ENCODE data around the gene MPZL1. TPM values are rescaled to one million over a fixed set of nuclear protein-coding genes. Genes with fewer than 3 reads are reported as not detected.
A peak's percentile ranks its signal among the peaks of the same experiment; 100 is the strongest.

MPZL1 gene
- total RNA-seq, 1 experiment from 2014 or later: 52.9 TPM

DNA sequence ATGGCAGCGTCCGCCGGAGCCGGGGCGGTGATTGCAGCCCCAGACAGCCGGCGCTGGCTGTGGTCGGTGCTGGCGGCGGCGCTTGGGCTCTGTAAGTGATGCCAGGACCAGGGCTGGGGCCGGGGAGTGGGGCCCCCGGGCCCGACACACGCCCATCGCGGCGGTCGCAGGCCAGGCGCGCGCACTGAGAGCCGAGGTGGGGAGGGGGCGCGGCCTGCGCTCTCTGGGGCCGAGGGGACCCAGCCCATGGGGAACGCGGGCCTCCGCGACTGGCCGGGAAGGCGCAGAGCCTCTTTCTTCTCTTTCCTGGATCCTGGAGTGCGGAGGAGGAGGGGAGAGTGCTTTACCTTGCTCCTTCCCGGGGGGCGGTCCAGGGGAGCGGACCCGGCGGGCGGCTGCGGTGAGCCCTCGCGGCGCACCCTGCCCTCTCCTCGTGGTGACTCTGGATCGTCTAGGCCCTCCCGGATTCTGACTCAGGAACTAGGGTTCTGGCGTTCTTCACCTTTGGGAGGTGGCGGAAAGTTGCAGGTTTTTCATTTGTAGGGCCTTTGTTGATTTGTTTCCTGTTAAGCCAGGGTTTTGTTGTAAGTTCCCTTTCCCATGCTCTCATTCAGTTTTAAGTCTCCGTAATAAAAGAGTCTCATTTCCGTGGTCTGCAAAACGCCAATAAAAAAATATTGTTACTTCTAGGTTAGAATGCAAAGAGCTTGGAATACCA is 529 bp downstream of the MPZL1 start:
- Histone ChIP-seq H3K27ac (ENCODE audit: low read depth, low read length) (peak overlapping the region; percentile 71), H3K4me3 (replicated peaks in 1 of 2; ENCODE audit: low read depth in 1 of 2, low read length in 2 of 2) (peak overlapping the region; percentile 54 to 78), H3K9me3 (ENCODE audit: control insufficient read depth in 1 of 2, insufficient read depth in 1 of 2, low read depth in 1 of 2, low read length in 2 of 2) (no peaks in the 10 kb centered on the region), H3K4me2 (ENCODE audit: low read length) (peak overlapping the region; percentile 86), H3K79me2 (ENCODE audit: insufficient read depth, low read length) (peaks cover 49% of the 10 kb centered on the region), H2AFZ (ENCODE audit: low read depth, low read length, poor library complexity, severe bottlenecking) (no peak overlapping the region), H4K20me1 (ENCODE audit: insufficient read depth) (no peaks in the 10 kb centered on the region; the same call in 1 of the 2 replicates), H3K36me3 (ENCODE audit: control insufficient read depth in 1 of 2, insufficient read depth in 2 of 2, low read length in 2 of 2) (no peaks in the 10 kb centered on the region), H3K4me1 (ENCODE audit: control insufficient read depth in 1 of 2, insufficient read depth in 2 of 2, low read length in 2 of 2) (peaks cover 12 to 27% of the 10 kb centered on the region in 2 experiments; a peak in 3 of 4 replicates), H3K9me2 (ENCODE audit: insufficient read depth) (no peaks in the 10 kb centered on the region), H3K9ac (ENCODE audit: low read length) (peak overlapping the region; percentile 76), H3K27me3 (ENCODE audit: insufficient read depth, low read length) (no peaks in the 10 kb centered on the region)
- BruUV-seq (replicated peaks): no TSS peak
- intact Hi-C loops (cut with micrococcal nuclease): no loop called here
- CTCF ChIA-PET: interaction anchor here (1.0 kb wide), 1 partner anchor 360 kb away, joined by 3 read pairs; no protein-coding TSS in a partner anchor
- ATAC-seq: peak; percentile 58
- TF ChIP-seq YY1 (IDR thresholded peaks at IDR 0.05; ENCODE audit: extremely low read depth, insufficient replicate concordance, low read depth, low read length): no peak
- TF ChIP-seq ELF1 (IDR thresholded peaks at IDR 0.05; ENCODE audit: borderline replicate concordance, low read depth): no peak
- TF ChIP-seq, protein P1, sequence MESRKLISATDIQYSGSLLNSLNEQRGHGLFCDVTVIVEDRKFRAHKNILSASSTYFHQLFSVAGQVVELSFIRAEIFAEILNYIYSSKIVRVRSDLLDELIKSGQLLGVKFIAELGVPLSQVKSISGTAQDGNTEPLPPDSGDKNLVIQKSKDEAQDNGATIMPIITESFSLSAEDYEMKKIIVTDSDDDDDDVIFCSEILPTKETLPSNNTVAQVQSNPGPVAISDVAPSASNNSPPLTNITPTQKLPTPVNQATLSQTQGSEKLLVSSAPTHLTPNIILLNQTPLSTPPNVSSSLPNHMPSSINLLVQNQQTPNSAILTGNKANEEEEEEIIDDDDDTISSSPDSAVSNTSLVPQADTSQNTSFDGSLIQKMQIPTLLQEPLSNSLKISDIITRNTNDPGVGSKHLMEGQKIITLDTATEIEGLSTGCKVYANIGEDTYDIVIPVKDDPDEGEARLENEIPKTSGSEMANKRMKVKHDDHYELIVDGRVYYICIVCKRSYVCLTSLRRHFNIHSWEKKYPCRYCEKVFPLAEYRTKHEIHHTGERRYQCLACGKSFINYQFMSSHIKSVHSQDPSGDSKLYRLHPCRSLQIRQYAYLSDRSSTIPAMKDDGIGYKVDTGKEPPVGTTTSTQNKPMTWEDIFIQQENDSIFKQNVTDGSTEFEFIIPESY (IDR thresholded peaks at IDR 0.05; ENCODE audit: extremely low read depth, insufficient replicate concordance, low read length): no peak
- peak; percentile 75 for TF ChIP-seq ZFX (IDR thresholded peaks at IDR 0.05)
- no peak for TF ChIP-seq EZH2 (IDR thresholded peaks at IDR 0.05)
- POLR2A ChIA-PET: no interaction called here
- RAD21 ChIA-PET (ENCODE audit: low non-redundant PET in 1 of 2, low total read pairs in 2 of 2, uncharacterized antibody in 2 of 2, unreplicated experiment in 2 of 2): no interaction called here
- no peak for DNase-seq (ENCODE audit: low read depth, low spot score)

DNA sequence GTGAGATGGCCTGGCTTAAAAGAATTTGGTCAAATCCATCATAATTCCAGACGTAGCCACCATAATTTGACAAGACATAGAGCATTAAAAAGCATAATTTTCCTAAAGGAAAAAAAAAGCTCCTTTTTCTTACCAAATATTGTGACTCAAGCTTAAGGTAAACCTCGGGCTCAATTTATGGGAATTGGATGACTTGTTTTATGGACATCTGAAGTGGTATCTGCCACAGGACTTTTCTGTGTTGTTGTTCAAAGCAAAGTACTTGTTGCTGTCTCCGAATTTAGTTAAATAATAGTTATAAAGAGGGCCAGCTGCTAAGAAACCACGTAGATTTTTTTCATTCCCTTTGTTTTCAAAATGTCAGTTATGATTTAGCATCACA is 1.1 kb downstream of the MPZL1 start:
- Histone ChIP-seq H3K4me2 (ENCODE audit: low read length) (peak overlapping the region; percentile 86), H3K27ac (ENCODE audit: low read depth, low read length) (peak overlapping the region; percentile 71; the same call in 1 of the 2 replicates), H3K9me2 (ENCODE audit: insufficient read depth) (no peaks in the 10 kb centered on the region), H3K27me3 (ENCODE audit: insufficient read depth, low read length) (no peaks in the 10 kb centered on the region), H3K36me3 (ENCODE audit: control insufficient read depth in 1 of 2, insufficient read depth in 2 of 2, low read length in 2 of 2) (no peaks in the 10 kb centered on the region), H3K9ac (ENCODE audit: low read length) (peak overlapping the region; percentile 76), H2AFZ (ENCODE audit: low read depth, low read length, poor library complexity, severe bottlenecking) (no peak overlapping the region), H3K4me1 (ENCODE audit: control insufficient read depth in 1 of 2, insufficient read depth in 2 of 2, low read length in 2 of 2) (peaks cover 12 to 25% of the 10 kb centered on the region in 2 experiments; a peak in 3 of 4 replicates), H4K20me1 (ENCODE audit: insufficient read depth) (no peaks in the 10 kb centered on the region; the same call in 1 of the 2 replicates), H3K4me3 (replicated peaks in 1 of 2; ENCODE audit: low read depth in 1 of 2, low read length in 2 of 2) (peak overlapping the region; percentile 54 to 78), H3K79me2 (ENCODE audit: insufficient read depth, low read length) (peaks cover 53% of the 10 kb centered on the region), H3K9me3 (ENCODE audit: control insufficient read depth in 1 of 2, insufficient read depth in 1 of 2, low read depth in 1 of 2, low read length in 2 of 2) (no peaks in the 10 kb centered on the region)
- ATAC-seq (no peak), DNase-seq (ENCODE audit: low read depth, low spot score) (no peak)
- intact Hi-C loops (cut with micrococcal nuclease): no loop called here
- BruUV-seq (replicated peaks): TSS peak; percentile 41
- POLR2A ChIA-PET: no interaction called here
- no peak for TF ChIP-seq EZH2phosphoT487 (IDR thresholded peaks at IDR 0.05; ENCODE audit: borderline replicate concordance)
- TF ChIP-seq, protein P2, sequence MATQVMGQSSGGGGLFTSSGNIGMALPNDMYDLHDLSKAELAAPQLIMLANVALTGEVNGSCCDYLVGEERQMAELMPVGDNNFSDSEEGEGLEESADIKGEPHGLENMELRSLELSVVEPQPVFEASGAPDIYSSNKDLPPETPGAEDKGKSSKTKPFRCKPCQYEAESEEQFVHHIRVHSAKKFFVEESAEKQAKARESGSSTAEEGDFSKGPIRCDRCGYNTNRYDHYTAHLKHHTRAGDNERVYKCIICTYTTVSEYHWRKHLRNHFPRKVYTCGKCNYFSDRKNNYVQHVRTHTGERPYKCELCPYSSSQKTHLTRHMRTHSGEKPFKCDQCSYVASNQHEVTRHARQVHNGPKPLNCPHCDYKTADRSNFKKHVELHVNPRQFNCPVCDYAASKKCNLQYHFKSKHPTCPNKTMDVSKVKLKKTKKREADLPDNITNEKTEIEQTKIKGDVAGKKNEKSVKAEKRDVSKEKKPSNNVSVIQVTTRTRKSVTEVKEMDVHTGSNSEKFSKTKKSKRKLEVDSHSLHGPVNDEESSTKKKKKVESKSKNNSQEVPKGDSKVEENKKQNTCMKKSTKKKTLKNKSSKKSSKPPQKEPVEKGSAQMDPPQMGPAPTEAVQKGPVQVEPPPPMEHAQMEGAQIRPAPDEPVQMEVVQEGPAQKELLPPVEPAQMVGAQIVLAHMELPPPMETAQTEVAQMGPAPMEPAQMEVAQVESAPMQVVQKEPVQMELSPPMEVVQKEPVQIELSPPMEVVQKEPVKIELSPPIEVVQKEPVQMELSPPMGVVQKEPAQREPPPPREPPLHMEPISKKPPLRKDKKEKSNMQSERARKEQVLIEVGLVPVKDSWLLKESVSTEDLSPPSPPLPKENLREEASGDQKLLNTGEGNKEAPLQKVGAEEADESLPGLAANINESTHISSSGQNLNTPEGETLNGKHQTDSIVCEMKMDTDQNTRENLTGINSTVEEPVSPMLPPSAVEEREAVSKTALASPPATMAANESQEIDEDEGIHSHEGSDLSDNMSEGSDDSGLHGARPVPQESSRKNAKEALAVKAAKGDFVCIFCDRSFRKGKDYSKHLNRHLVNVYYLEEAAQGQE (IDR thresholded peaks at IDR 0.05; ENCODE audit: low read depth): no peak
- TF ChIP-seq, protein P3, sequence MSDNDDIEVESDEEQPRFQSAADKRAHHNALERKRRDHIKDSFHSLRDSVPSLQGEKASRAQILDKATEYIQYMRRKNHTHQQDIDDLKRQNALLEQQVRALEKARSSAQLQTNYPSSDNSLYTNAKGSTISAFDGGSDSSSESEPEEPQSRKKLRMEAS (IDR thresholded peaks at IDR 0.05): no peak
- CTCF ChIA-PET: no interaction called here
- RAD21 ChIA-PET (ENCODE audit: low non-redundant PET in 1 of 2, low total read pairs in 2 of 2, uncharacterized antibody in 2 of 2, unreplicated experiment in 2 of 2): no interaction called here
